Loucy (cell line): ENCODE measurements around the gene PARD3B.

ENCODE experiments used
- H2AFZ ChIP-seq: fragments of 200-600 bp; sonication (generic); 2 replicates; pipeline ENCODE4 v1.6.0; 2016; ENCODE audit warnings: antibody characterized with exemption, mild to moderate bottlenecking, low read length, moderate library complexity
- H3F3A ChIP-seq: fragments of 200-600 bp; 2 replicates; pipeline ENCODE4 v1.6.0; 2016; ENCODE audit warnings: antibody characterized with exemption, low read depth, mild to moderate bottlenecking
- H3K27me3 ChIP-seq: fragments of 200-600 bp; sonication (generic); 2 replicates; pipeline ENCODE4 v1.6.1; 2014; ENCODE audit warnings: low read length, mild to moderate bottlenecking; ENCODE audit not compliant: insufficient read depth, poor library complexity, severe bottlenecking
- H3K36me3 ChIP-seq: fragments of 200-600 bp; sonication (generic); 2 replicates; pipeline ENCODE4 v1.6.1; 2016; ENCODE audit warnings: low read length; ENCODE audit not compliant: insufficient read depth
- H3K4me1 ChIP-seq: fragments of 200-600 bp; sonication (generic); 2 replicates; pipeline ENCODE4 v1.5.1; 2014; ENCODE audit warnings: low read length, mild to moderate bottlenecking; ENCODE audit not compliant: insufficient read depth, poor library complexity, severe bottlenecking
- H3K4me2 ChIP-seq: fragments of 200-600 bp; sonication (generic); 2 replicates; pipeline ENCODE4 v1.6.0; 2014; ENCODE audit warnings: antibody characterized with exemption, low read length, low read depth, mild to moderate bottlenecking; ENCODE audit not compliant: poor library complexity, severe bottlenecking
- H3K4me3 ChIP-seq: fragments of 200-600 bp; sonication (generic); 2 replicates; pipeline ENCODE4 v1.5.1; 2014; ENCODE audit warnings: low read length, mild to moderate bottlenecking, mixed read lengths; ENCODE audit not compliant: poor library complexity, severe bottlenecking
- H3K79me2 ChIP-seq: fragments of 200-600 bp; sonication (generic); 2 replicates; pipeline ENCODE4 v1.6.1; 2014; ENCODE audit warnings: low read length; ENCODE audit not compliant: insufficient read depth
- H3K9ac ChIP-seq: fragments of 200-600 bp; sonication (generic); 2 replicates; pipeline ENCODE4 v1.6.0; 2014; ENCODE audit warnings: mild to moderate bottlenecking, low read depth, low read length, moderate library complexity; ENCODE audit not compliant: poor library complexity, severe bottlenecking
- H3K9me2 ChIP-seq: fragments of 200-600 bp; sonication (generic); replicated peaks from 2 replicates; pipeline ENCODE4 v1.6.1; 2016; ENCODE audit warnings: low read depth, low read length, mixed read lengths
- H3K9me3 ChIP-seq: fragments of 200-600 bp; sonication (generic); 2 replicates; pipeline ENCODE4 v1.6.1; 2014; ENCODE audit warnings: mild to moderate bottlenecking, antibody characterized with exemption, low read length, low read depth; ENCODE audit not compliant: insufficient read depth
- H4K20me1 ChIP-seq: fragments of 200-600 bp; sonication (generic); 2 replicates; pipeline ENCODE4 v1.6.0; 2014; ENCODE audit warnings: antibody characterized with exemption, low read length, mild to moderate bottlenecking; ENCODE audit not compliant: insufficient read depth, poor library complexity, severe bottlenecking
- CTCF ChIP-seq: fragments of 200-600 bp; sonication (generic); conservative IDR thresholded peaks from 2 replicates; pipeline ENCODE4 v1.5.1; 2014; ENCODE audit warnings: mild to moderate bottlenecking, antibody characterized with exemption, low read length
- EZH2phosphoT487 ChIP-seq: fragments of 200-600 bp; IDR thresholded peaks from 2 replicates; pipeline ENCODE4 v1.6.1; 2018; ENCODE audit warnings: antibody characterized with exemption, mild to moderate bottlenecking, moderate library complexity, borderline replicate concordance

The PARD3B gene

GRCh38 chr2:205060269-205060668 lies 515.0 kb downstream of the PARD3B start:
- Histone ChIP-seq H2AFZ (no peak overlapping the region), H3K27me3 (no peaks in the 10 kb centered on the region), H3F3A (no peaks in the 10 kb centered on the region), H3K4me1 (peaks cover 4% of the 10 kb centered on the region), H3K4me3 (no peak overlapping the region), H3K36me3 (no peaks in the 10 kb centered on the region), H3K4me2 (no peak overlapping the region), H3K9me2 (no peaks in the 10 kb centered on the region), H3K9ac (no peak overlapping the region), H3K9me3 (no peaks in the 10 kb centered on the region), H4K20me1 (no peaks in the 10 kb centered on the region), H3K79me2 (no peaks in the 10 kb centered on the region)
- TF ChIP-seq EZH2phosphoT487 (no peak), CTCF (no peak)

- no peak overlapping the region for H3K4me3 ChIP-seq
Measured at GRCh38 chr2:205066081-205066480, 520.8 kb downstream of the PARD3B start.

DNA sequence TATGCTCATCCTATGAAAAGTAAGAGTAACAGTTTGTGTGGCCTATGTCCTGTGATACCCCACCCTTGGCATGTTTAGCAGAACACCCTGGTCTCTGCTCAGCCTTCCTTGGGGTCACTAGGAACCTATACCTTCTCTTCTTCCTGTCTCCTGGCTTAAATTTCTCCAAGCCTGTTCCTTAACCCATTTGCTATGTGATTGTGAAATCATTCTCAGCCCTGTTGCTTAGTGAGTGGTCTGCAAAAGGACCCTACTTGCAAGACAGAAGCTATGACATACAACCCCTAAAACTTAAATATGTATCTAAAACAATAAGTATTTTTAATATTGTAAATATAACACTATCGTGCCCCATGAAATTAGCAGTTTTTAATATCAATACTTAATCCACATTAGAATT lies 524.7 kb downstream of the PARD3B start:
- Histone ChIP-seq H4K20me1 (no peaks in the 10 kb centered on the region), H3F3A (no peaks in the 10 kb centered on the region), H3K79me2 (no peaks in the 10 kb centered on the region), H3K36me3 (no peaks in the 10 kb centered on the region), H3K9ac (no peak overlapping the region), H3K4me1 (peaks cover 10% of the 10 kb centered on the region), H2AFZ (no peak overlapping the region), H3K9me2 (no peaks in the 10 kb centered on the region), H3K27me3 (no peaks in the 10 kb centered on the region), H3K4me2 (no peak overlapping the region), H3K4me3 (no peak overlapping the region), H3K9me3 (no peaks in the 10 kb centered on the region; the same call in 1 of the 2 replicates)
- TF ChIP-seq CTCF (no peak), EZH2phosphoT487 (no peak)

More at GRCh38 chr2:205066081-205066480, 520.8 kb downstream of the PARD3B start:
- Histone ChIP-seq H3K4me1 (no peaks in the 10 kb centered on the region), H3K9me2 (no peaks in the 10 kb centered on the region), H3F3A (no peaks in the 10 kb centered on the region), H3K79me2 (no peaks in the 10 kb centered on the region), H3K9ac (no peak overlapping the region), H3K27me3 (no peaks in the 10 kb centered on the region), H3K4me2 (no peak overlapping the region), H3K9me3 (no peaks in the 10 kb centered on the region), H3K36me3 (no peaks in the 10 kb centered on the region), H4K20me1 (no peaks in the 10 kb centered on the region), H2AFZ (no peak overlapping the region)
- TF ChIP-seq CTCF (no peak), EZH2phosphoT487 (no peak)
